ENCODE measurements around the gene LSAMP. TPM values are rescaled to one million over a fixed set of nuclear protein-coding genes. Genes with fewer than 3 reads are reported as not detected.

The LSAMP gene
- total and polyA plus RNA-seq, 2 donors (not counting 1 experiment from before 2014, with no cell fraction given), result not detected

- Histone ChIP-seq H3K4me3 (ENCODE audit: control extremely low read depth in 1 of 5, extremely low read depth in 1 of 5, insufficient read depth in 1 of 5, low read depth in 2 of 5, low read length in 4 of 5) (no peak overlapping the region), H3K9me3 (ENCODE audit: control extremely low read depth in 1 of 3, control insufficient read depth in 2 of 3, insufficient read depth in 1 of 3, low read length in 2 of 3) (no peaks in the 10 kb centered on the region), H4K20me1 (ENCODE audit: control insufficient read depth, insufficient read depth, low read length, poor library complexity, severe bottlenecking) (no peaks in the 10 kb centered on the region), H3K4me1 (ENCODE audit: control insufficient read depth in 2 of 2, insufficient read depth in 2 of 2, low read length in 2 of 2) (no peaks in the 10 kb centered on the region), H3K36me3 (replicated peaks in 1 of 2; ENCODE audit: control extremely low read depth in 1 of 2, control insufficient read depth in 1 of 2, extremely low read depth in 1 of 2, insufficient read depth in 2 of 2, low read length in 1 of 2) (no peaks in the 10 kb centered on the region), H2AFZ (ENCODE audit: insufficient read depth, low read depth, low read length, poor library complexity, severe bottlenecking) (no peak overlapping the region), H3K9ac (ENCODE audit: low read length) (no peak overlapping the region), H3K79me2 (ENCODE audit: control insufficient read depth, insufficient read depth, low read length) (no peaks in the 10 kb centered on the region), H3K27ac (ENCODE audit: low read length in 2 of 2) (no peak overlapping the region), H3K27me3 (replicated peaks in 1 of 4; ENCODE audit: control extremely low read depth in 1 of 4, control insufficient read depth in 3 of 4, insufficient read depth in 4 of 4, low read length in 3 of 4) (peaks cover 0 to 11% (median 8%) of the 10 kb centered on the region in 4 experiments), H3K4me2 (replicated peaks; ENCODE audit: low read depth, low read length, poor library complexity, severe bottlenecking) (no peak overlapping the region)
- DNase-seq (no peak), ATAC-seq (ENCODE audit: low read depth) (no peak)
- H3K27ac Mint-ChIP-seq, result no peak overlapping the region
- H3K4me3 Mint-ChIP-seq, result no peak overlapping the region
- CTCF ChIA-PET, result interaction anchor here (1.7 to 5.9 kb wide), 3 partner anchors 8 to 17 kb away, joined by 5 to 29 read pairs (median 7); no protein-coding TSS in a partner anchor
- H3K27me3 Mint-ChIP-seq, result peaks cover 26% of the 10 kb centered on the region
- H3K9me3 Mint-ChIP-seq (ENCODE audit: insufficient read depth), result no peaks in the 10 kb centered on the region
- no CpG with 5 or more reads among the region's 1 CpG for WGBS (ENCODE audit: insufficient coverage)
- H3K4me1 Mint-ChIP-seq, result no peaks in the 10 kb centered on the region
- TF ChIP-seq EZH2 (IDR thresholded peaks at IDR 0.05; ENCODE audit: borderline replicate concordance, insufficient read depth, low read depth, low read length, poor library complexity, severe bottlenecking), result no peak
- TF ChIP-seq, protein P1, sequence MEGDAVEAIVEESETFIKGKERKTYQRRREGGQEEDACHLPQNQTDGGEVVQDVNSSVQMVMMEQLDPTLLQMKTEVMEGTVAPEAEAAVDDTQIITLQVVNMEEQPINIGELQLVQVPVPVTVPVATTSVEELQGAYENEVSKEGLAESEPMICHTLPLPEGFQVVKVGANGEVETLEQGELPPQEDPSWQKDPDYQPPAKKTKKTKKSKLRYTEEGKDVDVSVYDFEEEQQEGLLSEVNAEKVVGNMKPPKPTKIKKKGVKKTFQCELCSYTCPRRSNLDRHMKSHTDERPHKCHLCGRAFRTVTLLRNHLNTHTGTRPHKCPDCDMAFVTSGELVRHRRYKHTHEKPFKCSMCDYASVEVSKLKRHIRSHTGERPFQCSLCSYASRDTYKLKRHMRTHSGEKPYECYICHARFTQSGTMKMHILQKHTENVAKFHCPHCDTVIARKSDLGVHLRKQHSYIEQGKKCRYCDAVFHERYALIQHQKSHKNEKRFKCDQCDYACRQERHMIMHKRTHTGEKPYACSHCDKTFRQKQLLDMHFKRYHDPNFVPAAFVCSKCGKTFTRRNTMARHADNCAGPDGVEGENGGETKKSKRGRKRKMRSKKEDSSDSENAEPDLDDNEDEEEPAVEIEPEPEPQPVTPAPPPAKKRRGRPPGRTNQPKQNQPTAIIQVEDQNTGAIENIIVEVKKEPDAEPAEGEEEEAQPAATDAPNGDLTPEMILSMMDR (IDR thresholded peaks at IDR 0.05), result no peak
- intact Hi-C loops (cut with micrococcal nuclease), result no loop called here
- POLR2A ChIA-PET, result no interaction called here
Measured at GRCh38 chr3:115831864-115832263, 613.4 kb downstream of the LSAMP start.

GRCh38 chr3:115830764-115831395, 614.4 kb downstream of the LSAMP start:
- ATAC-seq (ENCODE audit: low read depth) (no peak), DNase-seq (no peak)
- peaks cover 0 to 8% (median 7%) of the 10 kb centered on the region in 4 experiments for H3K27me3 ChIP-seq (replicated peaks in 1 of 4; ENCODE audit: control extremely low read depth in 1 of 4, control insufficient read depth in 3 of 4, insufficient read depth in 4 of 4, low read length in 3 of 4)
- intact Hi-C loops (cut with micrococcal nuclease), result no loop called here
- Mint-ChIP-seq H3K4me1 (no peaks in the 10 kb centered on the region), H3K4me3 (no peak overlapping the region), H3K27ac (no peak overlapping the region), H3K9me3 (ENCODE audit: insufficient read depth) (no peaks in the 10 kb centered on the region), H3K27me3 (peaks cover 27% of the 10 kb centered on the region)
- TF ChIP-seq, protein P1 (IDR thresholded peaks at IDR 0.05), result no peak
- TF ChIP-seq EZH2 (IDR thresholded peaks at IDR 0.05; ENCODE audit: borderline replicate concordance, insufficient read depth, low read depth, low read length, poor library complexity, severe bottlenecking), result no peak
- no peak overlapping the region for H3K4me3 ChIP-seq (ENCODE audit: control extremely low read depth in 1 of 5, extremely low read depth in 1 of 5, insufficient read depth in 1 of 5, low read depth in 2 of 5, low read length in 4 of 5)
- no peaks in the 10 kb centered on the region for H4K20me1 ChIP-seq (ENCODE audit: control insufficient read depth, insufficient read depth, low read length, poor library complexity, severe bottlenecking)
- H3K79me2 ChIP-seq (ENCODE audit: control insufficient read depth, insufficient read depth, low read length), result no peaks in the 10 kb centered on the region
- H3K27ac ChIP-seq (ENCODE audit: low read length in 2 of 2), result no peak overlapping the region
- H3K4me2 ChIP-seq (replicated peaks; ENCODE audit: low read depth, low read length, poor library complexity, severe bottlenecking), result no peak overlapping the region
- CTCF ChIA-PET, result interaction anchor here (1.9 to 5.9 kb wide), 2 partner anchors 12 to 16 kb away, joined by 7 to 29 read pairs; no protein-coding TSS in a partner anchor
- no peak overlapping the region for H2AFZ ChIP-seq (ENCODE audit: insufficient read depth, low read depth, low read length, poor library complexity, severe bottlenecking)
- no peaks in the 10 kb centered on the region for H3K36me3 ChIP-seq (replicated peaks in 1 of 2; ENCODE audit: control extremely low read depth in 1 of 2, control insufficient read depth in 1 of 2, extremely low read depth in 1 of 2, insufficient read depth in 2 of 2, low read length in 1 of 2)
- no peaks in the 10 kb centered on the region for H3K9me3 ChIP-seq (ENCODE audit: control extremely low read depth in 1 of 3, control insufficient read depth in 2 of 3, insufficient read depth in 1 of 3, low read length in 2 of 3)
- no peaks in the 10 kb centered on the region for H3K4me1 ChIP-seq (ENCODE audit: control insufficient read depth in 2 of 2, insufficient read depth in 2 of 2, low read length in 2 of 2)
- H3K9ac ChIP-seq (ENCODE audit: low read length), result no peak overlapping the region
- WGBS (ENCODE audit: insufficient coverage), result 84% methylated on average over 4 of the region's 6 CpGs
- POLR2A ChIA-PET, result no interaction called here
